Hepatic stellate cell (primary cell): Measurements from ENCODE around the gene SLC9A9.
A peak's percentile ranks its signal among the peaks of the same experiment; 100 is the strongest.

Experiments
- DNase-seq: peaks from one replicate; pipeline ENCODE4 v3.0.0; 2011; ENCODE audit warnings: low spot score

Gene SLC9A9

DNA sequence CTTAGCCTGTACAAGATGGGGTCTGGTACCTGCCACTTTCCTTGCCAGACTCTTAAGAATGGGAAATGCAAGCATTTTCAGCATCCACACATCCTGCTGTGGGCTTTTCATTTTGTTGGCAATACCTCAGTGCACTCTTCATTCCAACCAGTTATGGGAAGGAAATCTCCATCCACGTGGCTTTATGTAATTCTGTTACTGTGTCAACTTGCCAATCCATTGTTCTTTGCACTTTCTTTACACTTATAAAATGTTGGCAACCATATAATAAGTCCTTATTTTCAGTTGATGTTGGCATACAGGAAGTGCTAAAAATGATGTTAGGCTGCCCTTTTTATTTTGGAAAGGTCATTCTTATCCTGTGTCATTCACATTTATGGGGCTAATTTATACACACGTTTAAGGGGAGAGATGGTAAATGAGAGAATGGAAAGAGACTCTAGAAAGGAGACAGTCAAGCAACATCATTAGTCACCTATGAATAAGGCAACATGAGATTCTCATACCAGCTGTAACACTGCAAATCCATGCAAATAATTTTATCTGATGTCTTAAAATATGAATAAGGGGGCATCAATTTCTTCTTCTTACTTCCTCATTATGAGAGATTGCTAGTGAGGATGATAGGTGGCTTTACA is 490.0 kb downstream of the SLC9A9 start:
- DNase-seq: no peak

DNA sequence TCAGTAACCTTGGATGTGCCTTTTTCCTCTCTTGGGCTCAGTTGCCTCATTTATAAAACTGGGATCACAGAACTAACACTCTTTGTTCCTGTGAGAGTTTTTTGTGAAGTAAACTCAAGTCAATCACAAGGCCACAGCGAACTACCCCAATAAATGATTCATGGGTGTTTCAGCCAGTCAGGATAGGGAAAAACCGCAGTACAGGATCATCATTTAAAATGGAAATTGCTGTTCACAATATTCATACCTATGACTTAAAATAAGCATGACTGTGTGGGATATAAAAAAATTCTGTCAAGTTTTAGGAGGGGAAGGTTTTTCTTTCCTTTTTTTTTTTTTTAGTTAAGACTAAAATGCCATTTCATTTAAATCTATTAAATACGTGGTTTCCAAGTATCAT is 490.6 kb downstream of the SLC9A9 start:
- no peak for DNase-seq

DNA sequence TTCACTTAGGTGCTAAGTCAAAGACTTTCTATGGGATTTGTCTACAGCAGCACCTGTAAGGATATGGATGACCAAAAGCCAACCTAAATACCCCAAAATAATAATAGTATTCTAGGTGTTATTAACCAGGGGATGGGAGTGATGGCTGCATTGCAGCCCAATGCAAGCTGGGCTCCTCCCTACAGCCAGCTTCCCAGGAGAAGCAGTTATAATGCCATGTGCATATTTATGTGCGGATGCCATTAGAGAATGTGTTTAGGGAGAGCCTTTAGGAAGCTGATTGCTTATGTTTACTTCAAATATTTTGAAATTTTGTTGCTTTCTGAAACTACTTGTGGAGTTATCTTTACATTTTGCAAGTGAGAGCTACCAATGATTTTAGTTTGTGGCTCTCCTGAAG is 491.4 kb downstream of the SLC9A9 start:
- DNase-seq: no peak

DNA sequence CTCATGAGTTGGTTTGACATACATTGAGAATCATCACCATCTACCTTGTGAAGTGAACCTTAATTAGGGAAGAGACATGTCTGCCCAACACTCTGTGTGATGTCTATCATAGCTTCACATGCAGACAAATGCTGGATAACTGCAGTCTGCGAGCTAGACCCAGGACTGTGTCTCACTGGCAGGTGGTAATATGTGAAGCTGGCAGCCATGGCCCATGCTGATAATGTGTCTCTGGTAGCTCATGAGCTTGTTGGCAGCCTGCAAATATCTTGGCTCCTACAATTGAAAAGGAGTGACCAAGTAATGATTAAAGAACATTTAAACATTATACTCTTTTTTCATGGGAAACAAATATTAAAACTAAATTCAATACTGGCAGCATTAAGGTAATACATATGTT is 493.9 kb downstream of the SLC9A9 start:
- no peak for DNase-seq

DNA sequence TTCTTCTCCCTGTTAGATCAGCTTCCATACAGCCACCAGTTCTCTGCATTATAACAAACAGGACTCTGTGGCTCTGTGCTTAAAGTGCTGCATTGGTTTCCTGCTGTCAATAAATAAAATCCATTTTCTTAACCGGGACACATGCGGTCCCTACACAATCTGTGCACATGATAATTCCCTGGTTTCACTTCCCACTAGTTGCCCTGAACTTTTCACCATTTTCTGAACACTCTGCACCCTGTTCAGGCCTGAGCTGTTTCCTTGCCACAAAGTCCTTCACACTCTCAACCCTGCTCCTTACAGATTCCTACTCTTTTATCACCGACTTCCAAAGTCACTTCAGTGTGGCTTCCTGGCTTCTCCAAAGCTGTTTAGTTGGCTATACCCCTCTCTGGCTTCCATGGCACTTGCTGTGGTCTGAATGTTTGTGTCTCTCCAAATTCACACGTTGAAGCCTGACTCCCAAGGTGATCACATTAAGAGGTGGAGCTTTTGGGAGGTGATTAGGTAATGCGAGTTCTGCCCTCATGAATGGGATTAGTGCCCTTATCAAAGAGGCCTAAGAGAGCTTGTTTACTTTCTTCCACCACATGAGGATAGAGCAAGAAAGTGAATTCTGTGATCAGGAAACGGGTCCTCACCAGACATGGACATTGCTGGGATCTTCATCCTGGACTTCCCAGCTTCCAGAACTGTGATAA is 495.3 kb downstream of the SLC9A9 start:
- no peak for DNase-seq

DNA sequence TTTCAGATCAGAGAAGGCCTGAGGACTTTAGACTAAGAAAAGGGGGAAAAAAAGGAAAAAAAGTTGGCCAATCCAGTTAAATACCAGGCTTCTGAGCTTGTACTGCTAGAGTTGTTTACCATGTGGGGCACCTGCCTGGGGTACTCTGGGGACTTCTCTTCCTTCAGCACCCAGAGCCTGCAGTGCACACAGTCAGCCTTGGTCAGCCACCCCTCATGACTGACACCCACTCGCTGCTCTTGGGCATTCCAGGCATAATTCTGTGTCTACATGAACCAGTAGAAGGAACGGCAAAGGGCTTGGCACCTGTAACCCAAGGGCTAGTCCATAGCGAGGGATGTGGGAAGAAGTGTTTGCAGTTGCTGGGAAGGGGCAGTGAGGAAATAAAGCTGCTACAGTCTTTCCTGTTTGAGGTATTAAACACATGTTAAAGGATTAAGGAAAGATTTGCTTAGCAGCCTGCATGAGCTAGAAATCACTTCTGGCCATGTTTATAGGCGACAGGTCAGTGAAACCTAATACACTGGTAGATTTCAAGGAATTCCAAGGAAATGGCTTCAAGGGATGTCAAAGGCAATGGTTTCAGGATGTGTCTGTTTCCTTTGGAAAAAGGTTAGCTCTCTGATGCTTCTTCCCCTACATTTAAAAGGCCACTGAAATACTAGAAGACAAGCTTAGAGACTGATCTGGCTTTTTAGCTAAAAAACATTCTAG is 496.2 kb downstream of the SLC9A9 start:
- DNase-seq: no peak

DNA sequence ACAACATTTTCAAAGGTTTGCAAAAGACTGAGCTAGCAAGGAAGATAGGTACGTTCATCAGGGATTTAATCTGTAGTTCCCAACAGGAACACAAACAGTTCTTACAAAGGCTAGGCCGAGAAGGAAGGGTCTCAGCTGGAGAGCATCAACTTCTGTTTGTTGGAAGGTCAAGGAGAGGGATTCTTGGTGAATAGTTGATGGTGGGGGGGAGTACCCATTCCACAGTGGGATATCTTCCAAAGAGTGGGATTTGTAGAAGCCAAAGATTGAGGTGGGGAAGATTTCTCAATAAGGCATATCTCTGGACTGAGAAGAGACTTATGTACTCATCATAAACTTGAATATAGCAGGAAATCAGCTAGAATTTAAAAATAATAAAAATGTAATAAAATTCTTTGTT is 496.9 kb downstream of the SLC9A9 start:
- no peak for DNase-seq

DNA sequence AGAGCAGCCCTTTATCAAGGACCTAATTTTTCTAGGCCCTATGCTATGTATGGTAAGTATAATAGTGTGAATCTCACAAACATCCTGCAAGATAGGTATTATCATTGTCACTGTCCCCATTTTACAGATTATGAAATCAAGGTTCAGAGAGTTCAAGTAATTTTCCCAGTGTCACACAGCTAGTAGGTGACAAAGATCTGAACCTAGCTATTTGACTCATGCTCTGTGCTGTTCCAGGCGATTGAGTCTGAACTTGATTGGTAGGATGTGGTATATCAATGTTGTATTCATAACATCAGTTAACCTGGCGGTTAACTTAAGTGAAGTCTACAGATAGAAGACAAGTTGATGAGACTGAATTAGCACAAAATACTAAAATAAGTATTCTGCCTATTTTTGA is 498.8 kb downstream of the SLC9A9 start:
- DNase-seq: no peak

DNA sequence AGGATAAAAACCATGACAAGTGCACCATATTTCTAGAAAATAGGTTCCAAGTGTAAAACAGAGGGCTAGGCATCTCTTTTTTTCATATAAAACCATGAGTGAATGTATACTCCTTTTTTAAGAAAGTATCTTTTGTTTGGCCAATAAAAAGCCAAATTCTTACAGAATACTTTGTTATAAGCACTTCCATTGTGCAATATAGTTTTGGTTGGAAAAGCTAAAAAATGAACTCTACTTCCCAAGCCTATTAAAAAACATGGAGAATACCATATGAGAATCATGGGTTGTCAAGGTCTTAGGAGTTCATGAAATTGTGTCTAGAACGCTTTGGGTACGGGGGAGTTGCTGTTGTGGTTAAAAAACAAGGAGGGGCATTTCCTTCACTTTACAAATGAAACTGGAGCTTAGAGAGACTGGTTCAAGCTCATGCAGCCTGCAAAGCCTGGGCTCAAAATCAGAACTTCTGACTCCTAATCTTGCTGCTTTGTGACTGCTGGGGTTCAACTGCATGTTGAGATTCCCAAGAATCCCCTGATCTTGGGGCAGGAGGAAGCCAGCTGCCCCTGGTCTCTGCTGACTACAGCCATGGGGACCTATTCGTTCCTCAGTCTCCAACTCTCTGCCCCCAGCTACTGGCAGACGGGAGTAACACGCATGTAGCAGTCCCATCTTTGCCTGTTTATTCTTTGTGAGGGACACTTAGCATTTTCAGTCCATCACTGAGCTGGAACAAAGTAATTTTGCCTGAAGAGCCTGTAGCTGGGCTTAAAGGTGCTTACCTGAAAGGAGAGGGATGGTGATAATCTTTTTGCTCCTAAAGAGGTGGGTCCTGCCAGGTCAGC is 499.6 kb downstream of the SLC9A9 start:
- no peak for DNase-seq

DNA sequence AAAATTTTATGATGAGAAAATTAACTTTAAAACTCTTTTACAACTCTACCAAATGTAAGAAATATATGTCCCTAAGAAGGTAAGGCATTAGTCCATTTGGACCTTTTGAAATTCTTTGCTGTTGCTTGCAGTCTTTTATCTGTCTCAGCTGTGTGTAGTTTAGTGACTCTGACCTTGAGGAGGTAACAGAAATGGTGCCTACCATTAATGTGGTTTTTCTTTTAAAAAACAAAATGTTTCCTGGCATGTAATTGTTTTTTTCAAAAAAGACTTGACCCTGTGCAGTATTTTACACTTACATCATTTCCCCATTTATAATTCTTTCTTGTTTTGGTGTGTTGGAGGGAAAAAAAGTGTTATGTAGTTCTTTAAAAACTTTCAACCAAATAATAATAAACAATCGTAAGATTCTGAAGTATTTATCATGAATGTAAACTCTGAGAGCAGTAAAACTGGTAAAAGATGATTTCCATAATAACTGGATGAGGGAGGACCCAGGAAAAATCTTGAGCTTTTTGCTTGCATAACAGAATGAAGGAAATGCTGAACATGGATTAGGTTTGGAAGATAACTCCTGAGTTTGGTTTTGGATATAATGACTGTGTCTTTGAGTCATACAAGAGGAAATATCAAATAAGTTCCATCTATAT is 503.6 kb downstream of the SLC9A9 start:
- no peak for DNase-seq

DNA sequence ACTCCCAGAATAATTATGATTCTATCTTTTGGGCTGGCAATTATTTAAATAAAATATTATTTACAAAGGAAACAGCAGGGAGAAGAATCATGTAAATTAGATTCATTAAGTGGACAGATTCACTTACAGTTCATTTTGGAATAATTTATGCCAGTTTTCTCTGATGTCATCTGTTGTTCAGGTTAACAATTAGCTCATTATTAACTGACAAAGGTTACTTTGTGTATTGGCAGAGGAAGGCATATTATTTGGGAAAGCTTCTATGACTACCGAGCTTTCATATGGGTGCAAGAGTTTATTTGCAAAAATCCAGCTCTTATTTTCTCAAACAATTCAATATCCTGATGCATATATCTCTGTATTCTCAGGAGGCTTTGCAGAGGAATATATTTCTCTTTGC is 504.3 kb downstream of the SLC9A9 start:
- DNase-seq: no peak

DNA sequence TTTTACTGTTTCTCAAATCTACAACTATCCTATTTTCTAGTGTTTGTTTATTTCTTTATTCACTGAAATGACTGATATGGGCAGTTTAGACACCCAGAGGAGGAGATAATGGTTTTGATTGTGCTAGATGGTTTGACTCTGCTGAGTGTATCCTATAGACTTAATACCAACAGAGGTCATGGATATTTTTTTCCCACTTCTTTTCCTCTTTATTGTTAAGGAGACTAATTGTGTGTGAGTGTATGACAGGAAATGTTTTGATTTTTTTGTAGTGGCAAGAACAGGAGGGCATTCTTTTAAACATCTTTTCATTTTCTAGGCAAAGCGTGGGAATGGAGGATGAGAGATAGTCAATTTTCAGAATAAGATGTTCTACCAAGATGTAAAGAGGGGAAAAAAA is 505.2 kb downstream of the SLC9A9 start:
- no peak for DNase-seq

DNA sequence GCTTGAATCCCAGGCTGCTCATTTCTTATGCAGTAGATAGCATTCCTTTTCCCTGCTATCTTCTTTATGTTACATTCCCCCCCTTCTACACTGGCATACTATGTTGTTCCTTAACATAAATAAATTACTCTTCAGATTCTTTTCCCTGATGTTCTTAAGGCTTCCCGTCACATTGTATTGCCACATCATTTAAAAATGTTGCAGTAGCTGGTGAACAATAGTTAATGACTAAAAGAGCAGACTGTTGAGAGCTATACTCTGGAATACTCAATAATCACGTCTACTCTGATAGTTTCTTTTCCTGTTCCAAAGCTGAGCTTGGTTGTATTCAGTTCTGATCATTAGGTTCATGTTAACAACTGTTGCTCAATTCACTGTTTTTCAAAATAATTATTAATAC is 508.8 kb downstream of the SLC9A9 start:
- no peak for DNase-seq

DNA sequence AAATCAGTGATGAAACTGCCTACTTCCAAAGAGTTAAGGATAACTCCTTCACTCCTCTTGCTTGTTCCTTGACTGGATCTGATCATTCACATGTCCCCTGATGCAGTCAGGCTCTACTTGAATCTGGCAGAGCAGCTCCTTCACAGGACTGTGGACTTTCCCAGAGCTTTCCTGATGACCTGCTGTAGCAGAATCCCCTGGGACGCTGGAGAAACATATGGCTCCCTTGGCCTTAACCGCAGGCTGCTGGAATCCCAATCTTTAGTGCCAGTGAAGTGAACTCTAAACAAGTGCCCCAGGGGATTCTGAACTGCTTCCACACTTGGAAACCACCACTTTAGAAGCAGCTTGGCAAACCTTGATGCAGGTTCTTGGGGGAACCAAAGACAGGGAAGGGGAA is 510.9 kb downstream of the SLC9A9 start:
- DNase-seq: peak; percentile 37

DNA sequence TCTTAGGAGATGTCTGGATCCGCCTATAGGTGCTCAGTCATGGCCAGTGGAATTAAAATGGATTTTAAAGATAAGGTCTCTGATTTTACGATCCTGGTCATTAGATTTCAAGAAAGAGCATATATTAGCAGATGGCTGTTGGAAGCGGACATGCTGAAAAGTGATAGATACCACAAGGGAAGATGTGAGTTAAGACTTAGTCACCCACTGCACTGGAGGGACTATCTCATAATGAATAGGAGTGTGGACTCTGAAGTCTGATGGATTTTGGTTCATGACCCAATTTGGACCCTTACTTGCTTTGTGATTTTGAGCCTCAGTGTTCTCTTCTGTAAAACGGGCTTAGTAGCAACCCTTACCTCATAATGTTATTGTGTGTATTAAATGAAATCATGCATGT is 514.0 kb downstream of the SLC9A9 start:
- DNase-seq: no peak

DNA sequence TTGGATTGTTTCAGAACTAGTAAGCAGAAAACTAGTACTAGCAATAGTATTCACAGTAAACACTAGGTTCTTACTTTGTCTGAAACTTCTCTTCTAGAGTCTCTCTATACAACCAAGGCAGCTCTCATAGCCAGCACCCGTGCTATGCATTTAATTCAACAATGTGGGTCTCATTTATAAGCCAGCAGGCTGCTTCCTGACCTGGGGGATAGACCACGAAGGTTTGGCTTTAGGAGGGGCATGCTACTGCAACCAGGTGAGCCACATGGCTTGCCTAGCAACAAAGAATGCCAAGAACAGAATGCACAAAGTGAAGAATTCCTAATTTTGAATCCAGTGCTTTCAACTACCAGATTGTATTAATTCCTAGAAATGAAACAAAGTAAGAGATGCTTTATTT is 514.9 kb downstream of the SLC9A9 start:
- no peak for DNase-seq

DNA sequence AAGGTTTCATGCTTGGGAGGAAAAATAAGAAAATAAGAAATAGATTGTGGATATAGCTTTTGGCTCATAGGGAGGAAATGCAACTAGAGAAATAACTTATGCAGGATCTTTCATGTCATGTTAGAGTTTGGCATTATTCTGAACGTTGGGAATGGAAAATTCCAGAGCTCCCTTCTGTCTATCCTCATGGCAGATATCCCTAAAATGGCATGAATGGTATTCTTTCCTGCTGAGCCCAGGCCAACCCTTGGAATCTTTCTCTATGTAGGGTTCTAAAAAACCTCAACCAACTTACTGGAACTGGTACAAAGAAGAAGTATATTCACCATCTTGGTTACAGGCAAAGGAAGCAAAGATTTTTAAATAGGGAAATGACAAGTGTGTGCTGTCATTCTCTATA is 516.2 kb downstream of the SLC9A9 start:
- no peak for DNase-seq

DNA sequence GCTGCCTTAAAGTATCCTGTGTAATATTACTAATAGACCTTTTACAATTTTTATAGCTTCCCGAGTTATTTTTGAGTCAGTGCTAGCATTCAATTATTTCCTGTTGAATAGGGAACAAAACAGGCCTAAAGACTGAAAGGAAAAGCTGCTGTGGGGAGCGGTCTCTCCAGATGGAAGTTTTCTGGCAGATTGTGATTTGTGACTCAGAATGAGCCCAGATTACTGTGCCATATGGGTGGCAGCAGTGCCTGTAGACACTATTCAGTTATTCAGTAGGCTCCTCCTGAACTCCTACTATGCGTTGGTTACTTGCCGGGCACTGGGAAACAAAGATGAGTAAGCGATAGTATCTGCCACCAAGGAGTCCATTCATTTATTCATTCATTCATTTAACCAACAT is 516.9 kb downstream of the SLC9A9 start:
- DNase-seq: no peak

DNA sequence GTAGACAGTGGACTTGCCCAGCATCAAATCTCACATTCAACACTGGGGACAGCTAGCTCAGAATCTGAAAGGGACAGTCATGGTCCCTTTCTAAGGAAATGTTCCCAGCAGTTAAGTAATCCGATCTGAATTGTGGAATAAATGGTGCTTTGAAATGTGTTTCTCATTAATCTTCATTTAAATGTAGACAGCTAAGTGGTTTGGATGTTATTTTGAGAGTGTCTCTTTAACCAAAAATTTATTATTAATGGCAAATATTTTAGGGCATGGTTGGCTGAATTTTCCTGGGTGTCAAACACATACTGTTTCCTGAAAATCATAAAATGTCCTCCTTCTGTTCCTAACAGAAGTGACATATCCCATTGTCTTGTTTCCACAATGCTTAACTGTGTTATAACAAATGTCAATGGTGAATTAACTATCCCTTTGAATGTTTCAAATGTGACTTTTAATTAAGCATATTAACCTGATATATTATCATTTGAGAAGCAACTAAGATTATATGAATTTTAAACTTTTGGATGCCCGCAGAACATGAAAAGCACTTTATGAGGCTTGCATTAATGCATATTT is 517.9 kb downstream of the SLC9A9 start:
- no peak for DNase-seq

DNA sequence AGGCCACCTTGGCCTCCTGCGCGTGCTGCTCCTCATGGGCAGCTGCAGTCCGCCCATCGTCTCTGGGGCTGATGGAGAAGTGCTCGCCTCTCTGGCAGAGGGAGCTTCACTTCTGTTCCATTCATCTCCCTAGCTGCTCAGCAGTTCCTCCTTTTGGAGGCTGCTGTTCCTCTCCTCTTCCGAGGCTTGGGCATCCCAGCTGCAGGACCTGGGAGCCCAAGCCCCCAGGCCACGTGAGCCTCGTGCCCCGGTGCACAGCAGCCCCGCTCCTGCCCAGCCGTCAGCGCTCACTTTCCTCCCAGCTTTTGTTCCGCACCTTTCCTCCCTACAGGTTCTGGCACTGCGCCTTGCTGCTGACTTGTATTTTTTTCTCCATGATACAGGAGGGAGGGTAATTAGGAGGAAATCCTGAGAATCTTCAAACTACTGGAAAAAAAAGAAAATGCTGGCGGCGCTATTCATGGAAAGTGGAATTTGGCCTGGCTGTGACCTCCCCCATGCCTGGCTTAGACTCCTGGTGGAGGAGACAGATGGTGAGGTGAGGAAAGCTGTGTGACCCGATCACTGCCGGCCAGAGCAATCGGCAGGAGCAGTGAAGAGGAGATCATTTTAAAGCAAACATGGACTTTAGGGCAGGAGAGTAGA is 518.6 kb downstream of the SLC9A9 start:
- DNase-seq: no peak

DNA sequence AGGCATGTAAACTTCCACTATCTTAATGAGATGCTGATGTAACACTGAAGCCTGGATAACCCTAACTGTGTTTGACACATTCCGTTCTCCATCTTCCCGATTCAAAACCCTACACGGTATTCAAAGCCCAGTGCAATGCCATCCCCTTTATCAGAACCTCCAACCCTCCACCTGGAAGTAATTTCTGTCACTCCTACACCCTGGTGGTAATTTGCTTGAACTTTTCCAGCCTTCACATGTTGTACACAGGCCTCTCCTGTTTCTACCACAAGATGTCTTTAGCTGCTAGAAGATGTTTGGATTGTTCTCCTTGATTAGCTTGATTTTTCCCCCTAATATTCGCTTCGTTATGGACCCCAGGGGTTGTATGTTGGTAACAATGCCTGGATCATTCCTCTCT is 519.8 kb downstream of the SLC9A9 start:
- no peak for DNase-seq
